Stomach (tissue), 9 donors: ENCODE measurements around the gene SMAD7. TPM values are rescaled to one million over a fixed set of nuclear protein-coding genes. Genes with fewer than 3 reads are reported as not detected.

Experiments
- DNase-seq, 2 donors: peaks; one replicate each; pipeline versions ENCODE4 v3.0.0 to v3.0.0-alpha.2; 2013 to 2019
- H3K27ac ChIP-seq, 5 donors: fragments of 200-600 bp in 4 of 5; sonication (generic) in 4 of 5; one replicate each; pipeline ENCODE4 v1.5.1; 2013 to 2019; ENCODE audit warnings: mild to moderate bottlenecking in 1 of 5, moderate library complexity in 1 of 5
- H3K27me3 ChIP-seq, 3 donors: fragments of 200-600 bp; sonication (generic); one replicate each; pipeline ENCODE4 v1.5.1; 2017 to 2019; ENCODE audit warnings: mixed run types in 1 of 3
- H3K36me3 ChIP-seq, 4 donors: fragments of 200-600 bp; sonication (generic); 1 replicate in 3 of 4; 2 replicates in 1 of 4; pipeline ENCODE4 v1.5.1; 2016 to 2019
- H3K4me1 ChIP-seq, 4 donors: fragments of 200-600 bp; sonication (generic); one replicate each; pipeline ENCODE4 v1.5.1; 2016 to 2019
- H3K4me3 ChIP-seq, 4 donors: fragments of 200-600 bp; sonication (generic) in 3 of 4; one replicate each; pipeline ENCODE4 v1.5.1; 2016 to 2019; ENCODE audit warnings: mild to moderate bottlenecking in 1 of 4
- H3K9me3 ChIP-seq, 4 donors: fragments of 200-600 bp; sonication (generic); one replicate each; pipeline ENCODE4 v1.5.1; 2016 to 2019
- EP300 ChIP-seq: sonication (generic); formaldehyde crosslinking; IDR thresholded peaks from one replicate; pipeline ENCODE4 v1.6.1; 2017; ENCODE audit warnings: antibody characterized with exemption
- POLR2A ChIP-seq, 4 donors: fragments of 450-650 bp; IDR thresholded peaks; one replicate each; pipeline ENCODE4 v1.6.1; 2016; ENCODE audit warnings: antibody characterized with exemption in 4 of 4, control low read depth in 2 of 4, mild to moderate bottlenecking in 1 of 4, moderate library complexity in 1 of 4
- POLR2AphosphoS5 ChIP-seq, 3 donors: sonication (generic); formaldehyde crosslinking; IDR thresholded peaks; one replicate each; pipeline ENCODE4 v1.6.1; 2016; ENCODE audit warnings: antibody characterized with exemption in 3 of 3
- WGBS, 5 donors: extraction: QIAGEN DNeasy Blood & Tissue Kit in 3 of 5; methylation state at CpG; one replicate each; pipeline versions ENCODE4 v1.1.5 to v1.1.7; 2013 to 2018; 5-methylcytosine and 5-hydroxymethylcytosine counted together
- intact Hi-C: fragments of 100-400 bp; cut with DNase I; formaldehyde crosslinking; loops from one replicate; pipeline ENCODE4 v1.15.1; 2023; ENCODE audit warnings: low total_unique reads
- polyA plus RNA-seq, 3 donors: library from polyadenylated mRNA; stranded (reverse); fragments of 200-250 nt; gene quantifications; one replicate each; pipeline ENCODE4 v1.2.3, GENCODE V29; 2013
- total RNA-seq, 5 donors: library from RNA; depleted of rRNA; stranded (reverse); fragments of >200 nt; gene quantifications; one replicate each; pipeline versions ENCODE4 v1.1.0 to v1.2.3, GENCODE V29; 2014 to 2016
- TF ChIP-seq, protein P1 (sequence below), 7 experiments: fragments of 450-650 bp in 4 of 7; fragments of 200-600 bp in 3 of 7; sonication (generic) in 3 of 7; IDR thresholded peaks; one replicate each; pipeline ENCODE4 v1.5.1; 2016 to 2019; ENCODE audit warnings: antibody characterized with exemption in 7 of 7, control low read depth in 2 of 7, mild to moderate bottlenecking in 1 of 7
- donor health status: healthy with polysubstance abuse.
- donor health status: Bipolar disorder and iron deficiency.
- donor health status: healthy.

Gene SMAD7
- total and polyA plus RNA-seq, 8 donors = 4.5 to 123 (median 10.6) TPM

DNA sequence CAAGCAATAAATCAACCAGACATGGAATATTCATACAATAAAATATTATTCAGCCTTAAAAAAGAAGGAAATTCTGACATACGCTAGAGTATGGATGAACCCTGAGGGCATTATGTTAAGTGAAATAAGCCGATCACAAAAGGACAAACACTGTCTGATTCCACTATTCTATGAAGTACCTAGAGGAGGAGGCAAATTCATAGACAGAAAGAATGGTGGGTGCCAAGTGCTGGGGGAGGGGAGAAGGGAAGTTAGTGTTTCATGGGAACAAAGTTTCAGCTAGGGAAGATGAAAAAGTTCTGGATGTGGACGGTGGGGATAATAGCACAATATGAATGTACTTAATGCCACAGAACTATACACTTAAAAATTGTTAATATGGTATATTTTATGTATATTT, 19.8 kb downstream of the SMAD7 start:
- Histone ChIP-seq H3K4me3 (no peak overlapping the region), H3K4me1 (peaks cover 99 to 100% (median 100%) of the 10 kb centered on the region in 4 donors), H3K9me3 (no peaks in the 10 kb centered on the region), H3K27me3 (no peaks in the 10 kb centered on the region), H3K36me3 (peaks cover 0 to under 1% (median 0%) of the 10 kb centered on the region in 4 donors), H3K27ac (peak overlapping the region in 4 of 5 donors; percentile 83 to 100 (median 98))
- intact Hi-C loops = no loop called here
- peak in 1 of 2 donors; percentile 34 for DNase-seq
- no peak for TF ChIP-seq POLR2AphosphoS5 (IDR thresholded peaks at IDR 0.05)
- WGBS, 5 donors = 47 to 86% (median 80%) methylated on average over 3 of the region's 3 CpGs

DNA sequence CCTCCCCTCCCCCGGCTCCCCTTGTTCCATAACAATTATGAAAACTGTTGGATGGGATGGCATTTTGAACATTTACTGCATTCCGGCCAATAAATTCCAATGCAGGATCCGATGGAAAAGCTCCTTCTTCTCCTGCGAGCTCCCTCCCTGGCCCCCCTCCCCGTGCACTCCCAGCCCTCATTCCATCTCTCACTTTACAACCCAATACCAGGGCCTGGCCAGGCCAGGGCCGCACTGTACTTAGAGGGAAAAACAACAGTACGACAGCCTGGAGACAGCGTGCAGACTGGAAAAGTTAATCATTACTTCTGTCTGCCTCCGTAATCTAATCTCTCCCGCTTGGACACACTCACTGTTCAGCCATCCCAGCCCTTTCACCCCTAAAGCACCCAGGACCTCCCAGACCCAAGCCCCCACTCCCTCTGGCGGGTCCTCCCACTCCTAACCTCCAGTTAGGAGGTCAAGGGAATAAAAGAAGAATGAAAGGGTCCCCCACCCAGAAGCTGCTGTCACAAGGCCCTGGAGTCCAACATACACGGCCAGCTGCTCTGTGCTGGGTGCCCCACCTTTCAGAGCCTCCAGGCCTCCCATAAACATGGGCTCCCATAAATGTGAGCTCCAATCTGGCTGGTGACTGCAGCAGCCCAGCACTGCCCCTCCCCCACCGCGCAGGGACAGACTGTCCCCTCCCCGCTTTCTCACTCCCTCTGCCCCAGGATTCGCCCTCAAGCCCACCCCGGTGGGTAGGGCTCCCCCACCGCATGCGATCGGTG, 20.6 kb downstream of the SMAD7 start:
- 21 to 38% (median 30%) methylated on average over 19 to 20 of the region's 20 CpGs for WGBS, 5 donors
- Histone ChIP-seq H3K4me1 (peaks cover 98 to 100% (median 99%) of the 10 kb centered on the region in 4 donors), H3K9me3 (no peaks in the 10 kb centered on the region), H3K27ac (peak overlapping the region; percentile 83 to 100 (median 97)), H3K4me3 (peak overlapping the region in 2 of 4 donors; percentile 12 to 25), H3K36me3 (no peaks in the 10 kb centered on the region), H3K27me3 (no peaks in the 10 kb centered on the region)
- DNase-seq = peak; percentile 74 to 90
- TF ChIP-seq POLR2AphosphoS5 (IDR thresholded peaks at IDR 0.05) (peak in 1 of 3 donors; percentile 41), POLR2A (IDR thresholded peaks at IDR 0.05) (no peak)
- intact Hi-C loops = no loop called here

DNA sequence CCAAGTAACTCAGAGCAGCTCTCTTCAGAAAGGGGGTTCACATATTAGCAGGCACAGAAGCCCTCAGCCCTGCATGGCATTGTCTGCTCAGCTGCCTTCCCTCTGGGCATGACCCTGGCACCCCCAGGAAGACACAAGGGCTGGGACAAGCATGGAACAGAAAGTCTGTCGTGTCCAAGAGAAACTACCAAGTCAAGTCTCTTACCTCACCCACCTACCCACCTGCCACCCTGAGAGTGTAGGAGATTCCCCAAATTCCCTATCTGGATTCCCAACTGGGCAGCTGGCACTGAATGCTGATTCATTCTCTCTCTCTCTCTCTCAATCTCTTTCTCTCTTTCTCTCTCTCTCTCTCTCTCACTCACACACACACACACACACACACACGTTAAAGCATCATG, 21.6 kb downstream of the SMAD7 start:
- intact Hi-C loops = no loop called here
- WGBS, 5 donors = 14 to 34% (median 17%) methylated on average over 2 of the region's 2 CpGs
- H3K4me1 ChIP-seq = peaks cover 98 to 100% (median 99%) of the 10 kb centered on the region in 4 donors
- TF ChIP-seq POLR2A (IDR thresholded peaks at IDR 0.05) (no peak), POLR2AphosphoS5 (IDR thresholded peaks at IDR 0.05) (no peak), EP300 (no peak)
- TF ChIP-seq, protein P1, sequence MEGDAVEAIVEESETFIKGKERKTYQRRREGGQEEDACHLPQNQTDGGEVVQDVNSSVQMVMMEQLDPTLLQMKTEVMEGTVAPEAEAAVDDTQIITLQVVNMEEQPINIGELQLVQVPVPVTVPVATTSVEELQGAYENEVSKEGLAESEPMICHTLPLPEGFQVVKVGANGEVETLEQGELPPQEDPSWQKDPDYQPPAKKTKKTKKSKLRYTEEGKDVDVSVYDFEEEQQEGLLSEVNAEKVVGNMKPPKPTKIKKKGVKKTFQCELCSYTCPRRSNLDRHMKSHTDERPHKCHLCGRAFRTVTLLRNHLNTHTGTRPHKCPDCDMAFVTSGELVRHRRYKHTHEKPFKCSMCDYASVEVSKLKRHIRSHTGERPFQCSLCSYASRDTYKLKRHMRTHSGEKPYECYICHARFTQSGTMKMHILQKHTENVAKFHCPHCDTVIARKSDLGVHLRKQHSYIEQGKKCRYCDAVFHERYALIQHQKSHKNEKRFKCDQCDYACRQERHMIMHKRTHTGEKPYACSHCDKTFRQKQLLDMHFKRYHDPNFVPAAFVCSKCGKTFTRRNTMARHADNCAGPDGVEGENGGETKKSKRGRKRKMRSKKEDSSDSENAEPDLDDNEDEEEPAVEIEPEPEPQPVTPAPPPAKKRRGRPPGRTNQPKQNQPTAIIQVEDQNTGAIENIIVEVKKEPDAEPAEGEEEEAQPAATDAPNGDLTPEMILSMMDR (IDR thresholded peaks at IDR 0.05) = no peak
- peak overlapping the region in 1 of 4 donors; percentile 25 for H3K4me3 ChIP-seq
- peak in 1 of 2 donors; percentile 21 for DNase-seq
- no peaks in the 10 kb centered on the region for H3K9me3 ChIP-seq
- H3K36me3 ChIP-seq = no peaks in the 10 kb centered on the region
- H3K27me3 ChIP-seq = no peaks in the 10 kb centered on the region
- H3K27ac ChIP-seq = peak overlapping the region; percentile 76 to 100 (median 97)

DNA sequence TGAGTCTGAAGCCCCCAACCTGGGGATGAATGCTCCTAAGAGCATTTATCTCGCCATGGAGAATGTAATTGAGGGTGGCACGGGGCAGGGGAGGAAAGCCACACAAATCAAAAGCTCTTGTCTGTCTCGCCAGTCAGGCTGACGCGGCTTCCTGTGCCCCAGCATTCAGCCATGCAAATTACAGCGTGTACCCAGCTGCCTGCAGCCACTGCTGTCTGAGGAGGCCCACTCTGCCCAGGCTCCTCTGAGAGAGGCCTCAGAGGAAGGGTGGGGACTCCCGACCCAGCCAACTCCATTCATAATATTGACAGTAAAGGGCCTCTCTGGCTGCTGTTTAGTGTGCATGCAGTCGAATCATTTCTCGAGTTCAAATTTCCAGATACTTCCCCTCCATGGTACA, 22.0 kb downstream of the SMAD7 start:
- peak overlapping the region; percentile 76 to 100 (median 97) for H3K27ac ChIP-seq
- peak; percentile 75 to 89 for DNase-seq
- 1 to 13% (median 5%) methylated on average over 9 of the region's 9 CpGs for WGBS, 5 donors
- peak overlapping the region in 1 of 4 donors; percentile 25 for H3K4me3 ChIP-seq
- intact Hi-C loops = no loop called here
- peaks cover 98 to 100% (median 99%) of the 10 kb centered on the region in 4 donors for H3K4me1 ChIP-seq
- no peaks in the 10 kb centered on the region for H3K36me3 ChIP-seq
- H3K9me3 ChIP-seq = no peaks in the 10 kb centered on the region
- TF ChIP-seq POLR2AphosphoS5 (IDR thresholded peaks at IDR 0.05) = peak; percentile 28 to 64 (median 42)
- TF ChIP-seq, protein P1 (IDR thresholded peaks at IDR 0.05) = no peak
- no peak for TF ChIP-seq POLR2A (IDR thresholded peaks at IDR 0.05)
- TF ChIP-seq EP300 = no peak
- H3K27me3 ChIP-seq = no peaks in the 10 kb centered on the region

DNA sequence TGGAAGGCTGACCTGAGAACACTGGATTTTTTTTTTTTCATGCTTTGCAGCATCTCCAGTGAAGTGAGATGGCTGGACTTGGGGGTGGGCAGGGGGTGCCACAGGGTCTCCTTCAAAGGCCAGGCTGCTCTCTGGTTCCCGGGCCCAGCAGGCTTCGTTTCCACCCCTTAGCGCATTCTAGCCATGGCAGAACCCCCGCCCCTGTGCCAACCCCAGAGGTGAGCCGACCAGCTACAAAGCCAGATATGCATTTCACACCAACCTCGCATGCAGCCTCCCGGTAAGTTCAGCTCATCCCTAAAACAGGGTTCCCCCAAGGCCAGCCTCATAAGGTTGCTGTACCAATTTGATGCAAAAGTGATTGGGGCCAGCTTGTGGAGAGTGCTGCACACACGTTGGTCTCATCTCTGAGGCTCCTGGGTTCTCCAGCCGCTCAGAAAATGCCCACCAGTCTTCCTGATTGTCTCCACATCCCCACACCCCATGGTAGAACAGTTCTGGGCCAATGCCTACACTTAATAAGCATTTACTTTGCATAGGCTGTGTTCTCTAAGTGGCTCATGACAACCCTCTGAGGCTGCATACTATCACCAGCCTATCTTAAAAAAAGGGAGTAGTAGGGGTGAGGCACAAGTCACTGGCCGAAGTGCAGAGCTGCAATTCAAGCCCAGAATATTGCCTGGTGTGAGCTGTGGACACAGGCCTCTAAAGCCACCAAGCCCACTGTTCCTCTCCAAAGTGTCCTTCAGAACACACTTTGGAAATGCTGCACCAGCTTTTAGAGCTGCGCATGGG, 23.3 kb downstream of the SMAD7 start:
- H3K4me3 ChIP-seq = no peak overlapping the region
- intact Hi-C loops = no loop called here
- no peak for DNase-seq
- H3K4me1 ChIP-seq = peaks cover 98 to 100% (median 99%) of the 10 kb centered on the region in 4 donors
- H3K36me3 ChIP-seq = no peaks in the 10 kb centered on the region
- no peaks in the 10 kb centered on the region for H3K27me3 ChIP-seq
- H3K9me3 ChIP-seq = no peaks in the 10 kb centered on the region
- TF ChIP-seq POLR2A (IDR thresholded peaks at IDR 0.05) (no peak), EP300 (no peak), POLR2AphosphoS5 (IDR thresholded peaks at IDR 0.05) (no peak)
- TF ChIP-seq, protein P1 (IDR thresholded peaks at IDR 0.05) = no peak
- peak overlapping the region; percentile 6 to 100 (median 97) for H3K27ac ChIP-seq
- 66 to 72% (median 67%) methylated on average over 10 to 11 of the region's 11 CpGs for WGBS, 5 donors
